ENCODE data around the gene AMN.

DNA sequence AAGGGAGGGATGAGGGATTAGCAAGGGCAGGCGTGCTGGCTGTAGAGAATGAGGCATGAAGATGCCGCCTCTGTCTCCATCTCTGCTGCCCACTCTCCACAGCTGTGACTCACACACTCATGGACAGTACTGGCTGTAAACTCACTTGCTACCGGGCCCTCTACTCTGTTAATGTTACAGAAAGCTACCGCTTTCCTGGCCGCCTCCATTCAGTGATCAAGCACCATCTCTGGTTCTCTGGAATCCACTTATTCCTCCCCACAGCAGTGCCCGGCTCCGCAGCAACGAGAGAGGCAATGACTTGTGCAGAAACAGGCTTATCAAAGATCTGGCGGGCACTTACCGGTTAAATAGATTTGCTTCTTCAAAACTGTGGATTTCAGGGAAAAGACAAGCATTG, 34.8 kb downstream of the AMN start:
- no peak for TF ChIP-seq CTCF (IDR thresholded peaks at IDR 0.05; ENCODE audit: poor library complexity)
- no peak for TF ChIP-seq EZH2 (IDR thresholded peaks at IDR 0.05; ENCODE audit: borderline replicate concordance)
- no peak for TF ChIP-seq EZH2phosphoT487 (IDR thresholded peaks at IDR 0.05; ENCODE audit: low read depth, severe bottlenecking, unreplicated experiment)
